OCI-LY1 (cell line): ENCODE data around the gene RBM47.

Source experiments
- H2AFZ ChIP-seq: fragments of 200-600 bp; sonication (generic), shearing (Covaris generic); 2 replicates; pipeline ENCODE4 v1.6.0; 2014; ENCODE audit warnings: antibody characterized with exemption, mild to moderate bottlenecking, low read length
- H3F3A ChIP-seq: fragments of 200-600 bp; sonication (generic), shearing (Covaris generic); 2 replicates; pipeline ENCODE4 v1.6.0; 2014; ENCODE audit warnings: mild to moderate bottlenecking, antibody characterized with exemption, low read length, moderate library complexity; ENCODE audit not compliant: insufficient read depth
- H3K27ac ChIP-seq: fragments of 200-600 bp; sonication (generic); 2 replicates; pipeline ENCODE4 v1.5.1; 2014; ENCODE audit warnings: low read length, mixed run types, mild to moderate bottlenecking, low read depth; ENCODE audit not compliant: poor library complexity, severe bottlenecking
- H3K27me3 ChIP-seq: fragments of 200-600 bp; sonication (generic); 2 replicates; pipeline ENCODE4 v1.6.0; 2014; ENCODE audit warnings: antibody characterized with exemption, mild to moderate bottlenecking, low read length, moderate library complexity; ENCODE audit not compliant: insufficient read depth
- H3K36me3 ChIP-seq: fragments of 200-600 bp; sonication (generic); 2 replicates; pipeline ENCODE4 v1.6.1; 2014; ENCODE audit warnings: mild to moderate bottlenecking, antibody characterized with exemption, low read length, moderate library complexity, mixed read lengths; ENCODE audit not compliant: insufficient read depth
- H3K4me1 ChIP-seq: fragments of 200-600 bp; sonication (generic); 2 replicates; pipeline ENCODE4 v1.5.1; 2014; ENCODE audit warnings: mild to moderate bottlenecking, low read length, moderate library complexity; ENCODE audit not compliant: insufficient read depth, severe bottlenecking
- H3K4me2 ChIP-seq: fragments of 200-600 bp; sonication (generic), shearing (Covaris generic); 2 replicates; pipeline ENCODE4 v1.6.1; 2014; ENCODE audit warnings: low read length
- H3K4me3 ChIP-seq: fragments of 200-600 bp; sonication (generic); 2 replicates; pipeline ENCODE4 v1.5.1; 2014; ENCODE audit warnings: low read length, low read depth, mild to moderate bottlenecking, mixed read lengths; ENCODE audit not compliant: poor library complexity, severe bottlenecking
- H3K79me2 ChIP-seq: fragments of 200-600 bp; shearing (Covaris generic); 2 replicates; pipeline ENCODE4 v1.6.1; 2016; ENCODE audit warnings: mixed run types, low read length, mixed read lengths; ENCODE audit not compliant: insufficient read depth
- H3K9ac ChIP-seq: fragments of 200-600 bp; sonication (generic), shearing (Covaris generic); 2 replicates; pipeline ENCODE4 v1.6.1; 2014; ENCODE audit warnings: mild to moderate bottlenecking, low read length, mixed read lengths
- H3K9me2 ChIP-seq: fragments of 200-600 bp; sonication (generic), shearing (Covaris generic); 2 replicates; pipeline ENCODE4 v1.6.1; 2014; ENCODE audit warnings: low read depth, mild to moderate bottlenecking, low read length, mixed read lengths
- H3K9me3 ChIP-seq: fragments of 200-600 bp; shearing (Covaris generic); 2 replicates; pipeline ENCODE4 v1.6.1; 2014; ENCODE audit warnings: low read length, mixed read lengths
- H4K20me1 ChIP-seq: fragments of 200-600 bp; sonication (generic), shearing (Covaris generic); 2 replicates; pipeline ENCODE4 v1.6.0; 2016; ENCODE audit warnings: mild to moderate bottlenecking, low read length; ENCODE audit not compliant: insufficient read depth
- CTCF ChIP-seq: fragments of 200-600 bp; sonication (generic), shearing (Covaris generic); IDR thresholded peaks from 2 replicates; pipeline ENCODE4 v1.5.1; 2017; ENCODE audit warnings: mild to moderate bottlenecking, antibody characterized with exemption, low read length, moderate library complexity, mixed read lengths
- EZH2 ChIP-seq: fragments of 200-600 bp; sonication (generic), shearing (Covaris generic); IDR thresholded peaks from 2 replicates; pipeline ENCODE4 v1.8.0; 2017; ENCODE audit warnings: borderline replicate concordance, mixed run types, mild to moderate bottlenecking, antibody characterized with exemption, low read length, moderate library complexity, mixed read lengths

Gene RBM47

GRCh38 chr4:40531636-40532023 lies 98.0 kb downstream of the RBM47 start:
- H3K27me3 ChIP-seq: no peaks in the 10 kb centered on the region
- H3K9ac ChIP-seq: no peak overlapping the region
- H3K4me1 ChIP-seq: peaks cover 12% of the 10 kb centered on the region
- H4K20me1 ChIP-seq: no peaks in the 10 kb centered on the region
- no peaks in the 10 kb centered on the region for H3K36me3 ChIP-seq
- no peaks in the 10 kb centered on the region for H3F3A ChIP-seq
- H3K9me2 ChIP-seq: no peaks in the 10 kb centered on the region
- H3K4me2 ChIP-seq: no peak overlapping the region
- H2AFZ ChIP-seq: no peak overlapping the region
- no peak overlapping the region for H3K27ac ChIP-seq
- H3K4me3 ChIP-seq: no peak overlapping the region
- TF ChIP-seq EZH2 (no peak), CTCF (no peak)
- no peaks in the 10 kb centered on the region for H3K9me3 ChIP-seq
- H3K79me2 ChIP-seq: no peaks in the 10 kb centered on the region

DNA sequence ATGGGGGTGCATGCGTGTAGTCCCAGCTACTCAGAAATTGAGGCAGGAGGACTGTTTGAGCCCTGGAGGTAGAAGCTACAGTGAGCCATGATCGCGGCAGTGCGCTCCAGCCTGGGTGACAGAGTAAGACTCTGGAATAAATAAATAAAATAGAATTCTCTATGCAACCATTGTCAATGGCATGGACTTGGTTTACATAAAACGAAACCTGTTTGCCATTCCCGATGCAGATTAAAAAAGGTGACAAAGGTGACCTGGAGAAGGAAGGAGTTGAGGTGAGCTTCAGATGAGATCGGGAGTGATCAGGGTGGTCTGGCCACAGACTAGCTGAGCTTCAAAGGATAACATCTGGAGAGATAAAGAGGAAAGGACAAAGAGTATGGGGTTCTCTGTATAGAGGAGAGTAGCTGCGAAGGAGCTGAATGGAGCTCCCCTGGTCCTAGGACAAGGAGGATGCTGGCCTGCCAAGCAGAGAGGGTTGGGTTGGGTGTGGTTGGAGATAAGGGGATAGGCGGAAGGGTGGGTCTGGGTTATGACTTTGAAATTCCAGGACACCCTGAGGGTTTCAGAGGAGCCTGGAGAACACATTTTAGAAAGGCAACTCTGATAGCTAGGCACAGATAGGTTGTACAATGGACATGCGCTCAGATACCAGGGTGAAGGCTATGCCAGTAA lies 98.6 kb downstream of the RBM47 start:
- Histone ChIP-seq H3K4me2 (no peak overlapping the region), H3K36me3 (no peaks in the 10 kb centered on the region), H3K27me3 (no peaks in the 10 kb centered on the region), H2AFZ (no peak overlapping the region), H3K79me2 (no peaks in the 10 kb centered on the region), H3K9me2 (no peaks in the 10 kb centered on the region), H4K20me1 (no peaks in the 10 kb centered on the region), H3K4me1 (peaks cover 8% of the 10 kb centered on the region), H3K9ac (no peak overlapping the region), H3K27ac (no peak overlapping the region), H3F3A (no peaks in the 10 kb centered on the region), H3K9me3 (no peaks in the 10 kb centered on the region), H3K4me3 (no peak overlapping the region)
- no peak for TF ChIP-seq CTCF

GRCh38 chr4:40526741-40527140 lies 102.9 kb downstream of the RBM47 start:
- H3K9me2 ChIP-seq: no peaks in the 10 kb centered on the region
- H4K20me1 ChIP-seq: no peaks in the 10 kb centered on the region
- H3K4me3 ChIP-seq: no peak overlapping the region
- no peak overlapping the region for H2AFZ ChIP-seq
- no peak for TF ChIP-seq CTCF
- H3K9ac ChIP-seq: no peak overlapping the region
- H3K27ac ChIP-seq: no peak overlapping the region
- no peak overlapping the region for H3K4me2 ChIP-seq
- H3K36me3 ChIP-seq: no peaks in the 10 kb centered on the region
- no peaks in the 10 kb centered on the region for H3K79me2 ChIP-seq
- H3F3A ChIP-seq: no peaks in the 10 kb centered on the region
- no peaks in the 10 kb centered on the region for H3K4me1 ChIP-seq
- no peaks in the 10 kb centered on the region for H3K27me3 ChIP-seq
- no peaks in the 10 kb centered on the region for H3K9me3 ChIP-seq
